HG02588 (cell line): ENCODE measurements around the gene AP2A2.

Experiments
- ATAC-seq: cut with Tn5 transposase; IDR thresholded peaks from one replicate; pipeline ENCODE4 v1.9.1; 2021; ENCODE audit warnings: mild to moderate bottlenecking, moderate library complexity; ENCODE audit not compliant: unreplicated experiment

AP2A2 gene

DNA sequence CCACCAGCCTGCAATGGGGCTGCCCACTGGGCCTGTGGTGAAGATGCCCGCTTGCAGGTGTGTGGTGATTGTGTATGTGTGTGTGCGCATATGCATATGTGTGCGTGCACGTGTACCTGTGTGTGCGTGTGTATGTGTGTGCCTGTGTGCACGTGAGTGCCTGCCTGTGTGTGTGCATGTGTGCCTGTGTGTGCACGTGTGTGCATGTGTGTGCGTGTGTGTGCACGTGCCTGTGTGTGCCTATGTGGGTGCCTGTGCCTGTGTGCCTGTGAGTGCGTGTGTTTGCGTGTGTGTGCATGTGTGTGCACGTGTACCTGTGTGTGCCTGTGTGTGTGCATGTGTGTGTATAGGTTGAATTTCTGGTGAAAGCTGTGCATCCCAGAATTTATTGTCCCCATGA lies 113.3 kb downstream of the AP2A2 start:
- no peak for ATAC-seq

DNA sequence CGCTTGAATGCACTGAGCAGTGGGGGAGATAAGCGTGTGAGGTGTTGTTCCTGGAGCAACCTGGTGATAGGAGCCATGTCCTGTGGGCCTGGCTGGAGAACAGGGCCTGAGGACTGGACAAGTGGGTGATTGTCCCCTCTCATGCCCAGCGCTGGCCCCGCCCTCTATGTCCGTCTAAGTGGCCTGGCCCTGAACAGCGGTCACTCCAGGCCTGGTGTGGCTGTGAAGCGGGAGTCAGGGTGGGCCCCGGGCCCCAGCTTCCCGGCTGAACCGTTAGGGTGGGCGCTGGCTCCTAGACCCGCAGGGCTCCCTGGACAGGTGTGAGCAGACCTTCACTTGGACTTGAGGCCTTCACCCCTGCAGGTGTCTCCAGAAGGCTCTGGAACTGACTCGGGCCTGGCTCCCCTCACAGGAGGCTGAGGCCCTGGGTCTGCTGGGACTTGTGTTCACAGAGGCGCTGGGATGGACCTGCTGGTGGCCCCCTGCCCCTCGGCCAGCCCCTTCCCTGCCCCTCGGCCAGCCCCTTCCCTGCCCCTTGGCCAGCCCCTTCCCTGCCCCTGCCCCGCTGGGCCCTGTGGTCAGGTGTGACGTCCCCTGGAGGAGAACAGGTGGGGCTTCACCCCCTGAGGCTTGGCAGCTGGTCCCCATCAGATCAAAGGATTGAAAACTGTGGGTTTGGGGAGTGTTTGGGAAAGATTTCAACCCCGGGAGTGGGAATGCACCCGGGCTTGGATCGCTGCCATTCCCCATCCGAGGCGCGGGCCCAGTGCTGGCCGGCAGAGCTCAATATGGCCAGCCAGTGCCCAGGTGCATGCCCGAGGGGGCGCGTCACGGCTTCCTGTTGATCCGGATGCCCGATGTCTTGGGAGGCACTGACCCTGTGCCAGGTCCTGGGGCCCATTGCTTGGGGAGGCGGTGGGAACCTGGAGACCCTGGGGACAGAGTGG lies 114.1 kb downstream of the AP2A2 start:
- no peak for ATAC-seq

DNA sequence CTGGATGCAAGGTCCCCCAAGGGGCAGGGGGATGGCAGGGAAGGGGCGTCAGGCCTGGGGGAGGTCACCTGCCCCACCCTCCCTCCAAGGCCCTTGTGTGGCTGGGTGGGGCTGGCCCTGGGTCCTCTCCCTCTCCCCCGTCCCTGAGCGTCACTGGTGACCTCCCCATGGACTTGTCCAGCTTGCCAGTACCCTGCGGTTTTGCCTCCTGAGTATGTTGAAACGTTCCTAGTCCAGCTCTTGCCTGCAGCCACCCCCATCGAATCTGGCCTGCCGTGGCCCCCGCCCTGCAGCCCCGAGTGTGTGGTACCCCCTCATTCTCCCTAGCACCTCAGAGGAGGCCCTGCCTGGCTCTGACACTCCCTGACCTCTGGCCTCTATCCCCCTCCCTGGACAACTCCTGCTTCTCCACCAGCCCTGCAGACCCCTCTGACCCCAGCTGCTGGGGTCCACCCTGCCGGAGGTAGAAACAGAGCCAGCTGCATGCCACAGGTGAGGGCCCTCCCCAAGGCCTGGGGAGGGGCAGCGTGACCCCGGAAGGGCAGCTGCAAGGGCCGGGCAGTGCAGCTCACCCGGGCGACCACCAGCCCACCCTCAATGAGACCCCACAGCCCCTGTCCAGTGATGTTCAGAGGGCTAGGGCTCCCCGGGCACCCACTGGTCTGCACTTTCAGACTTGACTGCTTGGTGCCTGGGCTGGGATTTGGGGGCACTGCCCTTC lies 114.9 kb downstream of the AP2A2 start:
- ATAC-seq: no peak

DNA sequence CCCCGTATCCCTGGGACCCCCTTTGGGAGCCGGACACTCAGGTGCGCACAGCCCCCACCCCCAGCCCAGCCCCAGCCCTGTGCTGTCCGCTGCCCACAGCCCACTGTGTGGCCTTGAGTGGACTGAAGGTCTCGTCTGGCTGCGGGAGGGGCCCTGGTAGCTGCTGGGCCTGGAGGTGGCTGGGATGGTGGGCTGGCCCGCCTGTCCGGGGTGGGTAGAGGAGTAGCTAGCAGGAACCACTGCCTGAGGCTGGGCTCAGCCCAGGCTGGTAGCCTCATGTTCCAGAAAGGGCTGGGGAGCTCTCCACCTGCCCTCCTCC lies 115.4 kb downstream of the AP2A2 start:
- no peak for ATAC-seq

DNA sequence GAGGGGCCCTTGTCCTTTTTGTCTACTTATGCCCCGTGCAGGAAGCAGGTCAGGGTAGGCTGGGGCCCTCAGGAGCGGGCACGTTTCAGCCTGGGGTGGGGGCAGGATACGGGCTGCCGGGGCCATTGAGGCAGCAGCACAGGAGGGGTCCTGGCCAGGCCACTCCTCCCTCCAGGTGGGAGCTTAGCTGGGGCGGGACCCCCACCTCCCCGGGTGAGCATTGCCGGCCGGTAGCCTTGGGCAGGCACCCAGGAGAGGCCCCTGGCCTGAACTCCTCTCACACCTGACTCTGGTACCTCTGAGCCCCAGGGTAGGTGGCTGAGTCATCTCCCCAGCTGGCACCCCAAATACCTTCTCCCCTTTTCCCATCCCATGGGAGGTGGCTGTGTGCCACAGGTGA lies 115.8 kb downstream of the AP2A2 start:
- ATAC-seq: no peak

DNA sequence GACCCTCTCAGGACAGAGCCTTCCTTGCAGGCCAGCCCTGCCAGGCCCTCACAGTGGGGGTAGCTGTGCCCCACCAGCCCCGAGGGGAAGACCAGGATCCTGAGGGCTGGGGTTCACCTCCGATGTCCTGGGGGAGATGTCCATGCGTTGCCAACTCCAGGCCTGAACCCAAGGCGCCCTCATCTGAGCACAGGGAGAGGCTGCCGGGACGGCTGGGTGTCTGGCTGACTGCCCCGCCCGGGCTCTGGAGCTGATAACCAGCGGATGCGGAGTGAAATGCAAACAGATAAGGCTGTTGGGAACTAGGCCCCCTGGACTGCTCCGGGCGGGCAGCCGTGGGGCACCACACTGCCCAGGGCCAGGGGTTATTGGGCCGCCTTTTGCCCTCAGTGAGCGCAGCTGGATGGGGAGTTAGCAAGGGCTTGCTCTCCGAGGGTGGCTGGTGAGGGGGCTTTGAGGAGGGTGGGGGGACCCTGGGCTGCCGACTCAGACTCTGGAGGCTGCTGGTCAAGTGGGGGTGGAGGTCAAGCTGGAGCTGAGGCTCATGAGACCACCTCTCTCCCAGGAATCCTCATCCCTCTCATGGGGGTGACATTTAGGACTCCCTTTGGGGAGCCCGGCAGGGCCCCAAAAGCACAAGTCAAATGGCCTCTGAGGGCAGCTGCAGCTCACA lies 116.4 kb downstream of the AP2A2 start:
- no peak for ATAC-seq

DNA sequence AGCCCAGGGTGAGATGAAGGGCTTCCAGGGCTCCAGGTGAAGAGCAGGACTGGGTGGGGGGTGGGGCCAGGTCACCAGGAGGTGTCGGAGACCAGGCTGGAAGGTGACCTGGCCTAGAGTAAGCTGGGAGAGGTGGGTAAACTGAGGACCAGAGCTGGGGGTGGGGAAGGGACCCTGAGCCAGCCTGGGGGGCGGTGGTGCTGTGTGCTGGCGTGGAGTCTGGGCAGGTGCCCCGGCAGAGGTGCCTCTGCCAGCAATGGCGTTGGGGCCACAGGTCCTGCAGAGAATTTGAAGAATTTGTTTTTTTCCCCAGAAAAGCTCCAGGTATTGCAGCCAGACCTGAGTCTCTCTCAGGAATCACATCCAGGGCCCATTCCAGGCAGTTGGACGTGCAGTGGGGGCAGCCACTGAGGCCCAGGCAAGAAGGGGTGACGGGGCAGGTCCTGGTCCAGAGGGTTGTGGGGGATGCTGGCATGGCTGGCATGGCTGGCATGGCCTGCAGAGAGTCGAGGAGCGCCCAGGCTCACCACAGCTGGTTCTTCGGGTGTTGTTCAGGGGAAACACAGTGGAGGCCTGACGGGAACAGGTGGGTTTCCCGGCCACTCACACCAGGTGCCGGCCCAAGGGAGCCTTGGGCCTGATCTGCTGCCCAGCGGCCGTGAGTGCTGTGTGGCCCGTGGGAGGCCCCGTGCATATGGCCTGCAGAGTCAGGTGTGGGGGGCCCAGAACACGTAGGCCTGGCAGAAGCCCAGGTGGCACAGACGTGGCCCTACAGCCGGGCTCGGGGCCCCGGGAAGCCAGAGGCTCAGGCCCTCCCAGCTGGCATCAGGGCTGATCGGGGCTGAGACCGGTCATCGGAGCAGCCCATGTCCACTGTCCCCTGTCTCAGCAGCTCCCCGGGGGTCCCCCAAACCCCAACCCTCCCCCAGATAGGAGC lies 117.2 kb downstream of the AP2A2 start:
- no peak for ATAC-seq

DNA sequence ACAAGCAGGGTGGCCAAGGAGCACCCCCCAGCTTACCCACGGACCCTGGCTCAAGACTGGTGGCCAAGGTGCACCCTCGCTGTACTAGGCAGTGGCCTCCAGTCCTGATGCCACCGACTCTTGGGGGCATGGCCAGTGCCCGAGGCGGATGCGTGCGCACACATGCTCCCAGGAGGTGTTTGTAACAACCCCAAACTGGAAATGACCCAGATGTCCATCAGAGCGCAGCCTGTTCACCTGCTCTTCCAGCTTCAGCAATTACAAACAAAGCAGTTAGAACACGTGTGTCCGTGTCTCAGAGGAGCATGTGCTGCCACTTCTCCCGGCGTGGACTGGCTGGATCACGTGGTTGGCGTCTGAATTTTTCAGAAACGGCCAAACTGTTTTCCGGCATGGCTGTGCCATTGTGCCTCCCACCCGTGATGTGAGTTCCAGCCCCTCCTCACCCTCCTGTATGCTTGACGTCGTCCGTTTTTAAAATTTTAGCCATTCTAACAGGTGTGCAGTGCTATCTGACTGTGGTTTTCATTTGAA lies 118.0 kb downstream of the AP2A2 start:
- ATAC-seq: no peak

DNA sequence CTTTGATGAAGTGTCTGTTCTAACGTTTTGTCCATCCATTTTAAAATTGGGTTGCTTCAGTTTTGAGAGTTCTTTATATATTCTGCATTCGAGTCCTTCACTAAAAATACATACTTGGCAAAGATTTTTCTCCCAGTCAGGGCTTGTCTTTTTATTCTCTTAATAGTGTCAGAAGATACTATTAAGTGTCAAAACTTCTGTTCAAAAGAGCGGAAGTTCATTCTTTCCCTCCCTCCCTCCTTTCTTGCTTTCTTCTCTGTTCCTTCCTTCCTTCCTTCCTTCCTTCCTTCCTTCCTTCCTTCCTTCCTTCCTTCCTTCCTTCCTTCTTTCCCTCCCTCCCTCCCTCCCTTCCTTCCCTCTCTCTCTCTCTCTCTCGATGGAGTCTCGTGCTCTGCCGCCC lies 118.5 kb downstream of the AP2A2 start:
- no peak for ATAC-seq

DNA sequence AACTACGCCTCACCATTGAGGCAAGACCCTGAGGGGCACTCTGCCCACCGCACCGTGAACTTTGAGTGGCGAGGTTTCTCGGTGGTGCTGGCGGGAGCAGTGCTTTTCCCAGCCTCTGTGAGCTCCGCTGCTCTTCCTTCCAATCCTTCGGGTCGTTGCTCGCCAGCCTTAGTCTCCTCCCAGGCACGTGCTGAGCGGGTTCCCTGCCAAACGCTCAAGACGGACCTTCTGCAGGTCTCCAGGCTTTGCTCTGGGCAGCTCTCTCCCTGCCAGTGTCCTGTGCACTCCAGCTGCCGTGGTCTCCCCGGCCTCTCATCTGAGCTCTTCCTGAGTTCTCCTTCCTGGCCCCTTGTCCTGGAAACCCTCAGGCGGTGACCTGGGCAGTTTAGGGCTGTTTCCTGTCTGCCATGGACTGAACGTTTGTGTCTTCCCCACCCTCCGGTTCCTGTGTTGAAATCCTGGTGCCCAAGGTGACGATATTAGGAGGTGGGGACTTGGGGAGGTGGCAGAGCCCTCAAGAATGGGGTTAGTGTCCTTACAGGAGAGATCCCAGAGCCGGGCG lies 122.0 kb downstream of the AP2A2 start:
- ATAC-seq: no peak

DNA sequence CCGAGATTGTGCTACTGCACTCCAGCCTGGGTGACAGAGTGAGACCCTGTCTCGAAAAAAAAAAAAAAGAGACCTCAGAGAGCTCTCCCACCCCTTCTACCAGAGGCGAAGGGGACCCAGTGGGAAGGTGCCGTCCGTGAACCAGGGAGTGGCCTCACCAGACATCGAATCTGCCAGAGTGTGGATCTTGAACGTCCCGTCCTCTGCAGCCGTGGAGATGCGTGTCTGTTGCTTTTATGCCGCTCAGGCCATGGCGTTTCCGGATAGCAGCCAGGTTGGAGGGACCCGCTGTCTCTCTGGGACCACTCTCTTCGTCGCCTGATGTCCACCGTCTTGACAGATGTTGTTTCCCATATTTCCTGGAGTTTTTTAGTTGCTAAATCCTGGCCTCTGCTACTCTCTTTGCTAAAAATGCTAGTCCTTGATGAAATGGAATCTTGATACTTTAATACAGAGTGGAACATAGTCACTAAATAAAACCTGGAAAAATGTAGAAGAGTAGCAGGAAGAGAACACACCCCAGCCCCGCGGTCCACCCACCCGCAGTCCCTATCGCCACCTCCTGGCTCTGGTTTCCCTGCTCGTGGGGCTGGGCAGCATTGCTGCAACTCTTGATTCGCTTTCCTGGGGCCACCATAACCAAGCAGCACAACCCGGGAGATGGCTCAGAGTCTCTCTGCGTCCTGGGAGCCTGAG lies 122.9 kb downstream of the AP2A2 start:
- ATAC-seq: no peak

DNA sequence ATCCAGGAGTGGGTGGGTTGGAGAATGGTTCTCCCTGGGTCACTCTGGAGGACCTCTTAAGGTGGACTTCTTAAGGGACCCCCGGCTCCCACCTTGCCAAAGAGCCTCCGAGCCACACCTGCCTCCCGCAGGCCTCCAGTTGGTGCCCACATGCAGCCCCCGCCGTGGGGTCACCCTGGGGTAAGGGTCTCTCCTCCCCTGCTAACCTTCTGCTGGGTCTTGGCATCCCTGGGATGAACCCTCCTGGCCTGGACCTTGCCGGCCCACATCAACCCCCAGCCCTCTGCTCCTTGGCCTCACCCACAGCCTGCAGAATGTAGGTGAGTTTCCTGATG lies 123.4 kb downstream of the AP2A2 start:
- no peak for ATAC-seq

DNA sequence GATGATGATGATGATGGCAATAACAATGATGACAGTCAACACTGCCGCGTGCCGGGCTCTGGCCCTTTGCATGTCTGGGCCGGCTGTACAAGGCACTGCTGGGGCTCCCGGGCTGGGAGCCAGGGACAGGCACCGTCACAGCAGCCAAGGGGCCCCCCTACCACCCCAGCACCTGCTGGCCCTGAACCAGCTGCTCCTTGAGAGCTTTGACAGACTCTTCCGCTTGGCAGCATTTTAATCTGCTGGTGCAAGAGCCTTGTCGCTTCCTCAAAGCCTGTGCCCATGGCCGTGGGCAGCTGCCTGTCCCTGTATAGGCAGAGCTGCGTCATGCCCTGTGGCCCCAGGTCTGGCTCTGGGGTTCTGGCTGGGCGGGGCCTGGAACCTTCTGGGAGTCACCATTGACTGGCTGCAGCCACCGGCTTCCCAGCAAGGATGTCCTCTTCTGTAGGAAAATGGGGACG lies 123.8 kb downstream of the AP2A2 start:
- no peak for ATAC-seq

DNA sequence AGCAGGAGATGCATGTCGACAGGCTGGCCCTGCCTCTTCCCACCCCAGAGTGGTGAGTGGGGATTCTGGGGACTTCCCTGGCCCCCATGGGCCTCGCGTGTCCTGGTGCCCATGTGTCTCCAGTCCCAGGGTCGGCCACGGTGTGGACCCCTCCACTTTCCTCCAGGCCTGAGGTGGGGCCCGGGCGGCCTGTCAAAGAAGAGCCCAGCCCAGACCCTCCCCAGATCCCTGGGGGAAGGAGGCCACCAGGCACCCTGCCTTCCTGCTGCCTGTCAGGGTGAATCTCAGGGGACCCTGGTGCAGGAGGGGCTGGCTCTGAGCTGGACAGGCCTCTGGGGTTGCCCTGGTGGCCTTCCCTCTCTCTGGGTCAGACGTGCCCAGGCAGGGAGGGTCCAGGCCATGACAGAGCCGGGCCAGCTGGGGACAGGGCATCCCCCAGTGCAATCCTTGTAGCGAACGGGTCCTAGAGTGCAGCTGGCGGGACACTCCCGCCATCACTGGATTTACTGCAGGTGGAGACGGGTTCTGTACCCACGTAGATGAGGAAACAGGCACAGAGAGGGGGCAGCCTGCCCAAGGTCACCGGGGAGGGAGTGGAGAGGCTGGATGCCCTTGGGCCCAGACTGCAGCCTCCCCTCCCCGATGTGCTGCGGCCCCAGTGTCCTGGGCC lies 124.4 kb downstream of the AP2A2 start:
- ATAC-seq: no peak

DNA sequence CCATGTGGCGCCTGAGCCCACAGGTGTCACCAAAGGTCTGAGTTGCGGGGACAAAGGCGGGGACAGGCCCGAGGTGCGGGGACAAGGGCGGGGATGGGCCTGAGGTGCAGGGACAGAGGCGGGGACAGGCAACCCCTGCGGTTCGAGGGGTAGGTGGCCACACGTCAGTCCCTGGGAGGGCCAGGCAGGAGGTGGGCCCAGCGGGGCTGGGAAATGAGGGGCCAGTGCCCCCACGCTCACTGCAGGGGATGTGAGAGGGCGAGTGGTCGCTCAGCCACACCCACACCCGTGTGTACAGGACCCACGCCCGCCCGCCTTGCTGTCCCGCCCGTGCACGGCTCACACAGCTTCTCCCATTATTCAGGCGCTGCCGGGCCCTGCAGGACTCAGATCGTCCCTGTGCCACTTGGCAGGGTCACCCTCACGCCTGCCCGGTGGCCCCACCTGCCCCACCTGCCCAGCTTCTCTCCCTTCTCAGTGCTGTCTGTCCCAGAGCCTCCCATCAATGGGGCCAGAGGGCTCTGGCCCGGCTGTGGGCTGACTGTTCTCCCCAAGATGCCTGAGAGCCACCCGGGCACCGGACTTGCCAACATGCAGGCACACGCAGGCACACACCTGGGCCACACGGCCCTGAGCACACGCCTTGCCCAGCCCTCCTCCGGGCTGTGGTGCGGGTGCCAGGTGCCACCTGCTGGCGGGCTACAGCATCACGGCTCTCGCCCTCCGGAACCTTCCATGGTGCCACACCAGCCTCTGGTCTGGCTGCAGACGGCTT lies 125.1 kb downstream of the AP2A2 start:
- peak; percentile 57 for ATAC-seq

DNA sequence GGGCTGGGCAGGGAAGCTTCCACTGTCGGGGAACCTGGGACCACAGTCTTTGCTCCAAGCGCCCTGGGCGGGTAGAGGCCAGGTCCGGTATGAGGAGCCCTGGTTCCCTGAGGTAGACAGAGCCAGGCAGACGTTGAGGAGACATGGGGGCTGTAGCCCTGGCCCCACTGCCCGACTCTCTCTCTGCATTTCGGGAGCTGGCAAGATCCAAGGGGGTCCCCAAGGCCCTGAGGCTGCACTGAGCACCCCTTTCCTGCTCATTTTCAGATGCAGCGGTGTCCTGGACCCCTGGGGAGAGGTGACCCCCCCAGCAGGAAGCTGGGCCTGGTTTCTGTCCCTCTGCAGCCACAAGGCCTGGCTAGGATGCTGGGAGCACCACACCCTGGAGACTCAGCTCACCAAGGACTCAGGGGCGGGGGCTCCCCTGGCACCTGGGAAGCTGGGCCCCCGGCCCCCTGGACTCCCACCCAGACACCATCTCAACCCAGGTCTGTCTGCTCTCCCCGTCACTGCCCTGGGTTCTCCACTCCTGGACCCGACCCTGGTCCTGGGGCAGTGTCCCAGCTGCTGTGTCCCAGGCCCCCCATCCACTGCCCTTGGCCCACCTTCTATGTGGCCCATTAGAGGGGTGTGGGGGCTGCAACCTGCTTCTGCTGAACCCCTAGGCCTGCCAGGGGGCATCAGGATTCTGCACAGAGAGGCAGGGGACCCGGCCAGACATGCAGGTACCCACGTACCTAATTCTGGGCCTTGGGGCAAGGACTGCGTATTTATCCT lies 125.9 kb downstream of the AP2A2 start:
- ATAC-seq: no peak
